Esophagus squamous epithelium (tissue), 4 donors: ENCODE measurements around the gene B4GALT3.

Source experiments
- CTCF ChIP-seq, 6 experiments: fragments of 450-650 bp in 4 of 6; fragments of 200-600 bp in 2 of 6; sonication (generic) in 2 of 6; IDR thresholded peaks; one replicate each; pipeline ENCODE4 v1.5.1; 2016 to 2019; ENCODE audit warnings: antibody characterized with exemption in 6 of 6, mild to moderate bottlenecking in 4 of 6, moderate library complexity in 4 of 6
- POLR2A ChIP-seq, 4 donors: fragments of 450-650 bp; IDR thresholded peaks; one replicate each; pipeline ENCODE4 v1.6.1; 2017; ENCODE audit warnings: antibody characterized with exemption in 4 of 4, mild to moderate bottlenecking in 4 of 4, moderate library complexity in 3 of 4

- no peak for TF ChIP-seq CTCF (IDR thresholded peaks at IDR 0.05)
- TF ChIP-seq POLR2A (IDR thresholded peaks at IDR 0.05) = no peak
These were observed 5.0 kb downstream of the B4GALT3 start for GRCh38 chr1:161172349-161172748.
